ENCODE measurements around the gene PLPP6. TPM values are rescaled to one million over a fixed set of nuclear protein-coding genes. Genes with fewer than 3 reads are reported as not detected.

PLPP6 gene
- total and polyA plus RNA-seq, 8 donors: 5.7 to 10.5 (median 9.6) TPM

GRCh38 chr9:4630836-4631235 lies 31.3 kb upstream of the PLPP6 start:
- Histone ChIP-seq H3K27ac (no peak overlapping the region), H3K36me3 (no peaks in the 10 kb centered on the region), H3K9me3 (no peaks in the 10 kb centered on the region), H3K4me1 (no peaks in the 10 kb centered on the region), H3K27me3 (no peaks in the 10 kb centered on the region), H3K4me3 (no peak overlapping the region)
- ATAC-seq: no peak
- no peak for DNase-seq
- no peak for TF ChIP-seq CTCF (IDR thresholded peaks at IDR 0.05)
- intact Hi-C loops (cut with DNase I): no loop called here

- Histone ChIP-seq H3K36me3 (no peaks in the 10 kb centered on the region), H3K27ac (no peak overlapping the region), H3K4me3 (no peak overlapping the region), H3K4me1 (no peaks in the 10 kb centered on the region), H3K27me3 (no peaks in the 10 kb centered on the region), H3K9me3 (no peaks in the 10 kb centered on the region)
- DNase-seq (no peak), ATAC-seq (no peak)
- intact Hi-C loops (cut with DNase I): no loop called here
- no peak for TF ChIP-seq CTCF (IDR thresholded peaks at IDR 0.05)
These were observed 23.1 kb upstream of the PLPP6 start for GRCh38 chr9:4638968-4639367.

- Histone ChIP-seq H3K27ac (no peak overlapping the region), H3K4me1 (no peaks in the 10 kb centered on the region), H3K36me3 (no peaks in the 10 kb centered on the region), H3K4me3 (no peak overlapping the region), H3K27me3 (no peaks in the 10 kb centered on the region), H3K9me3 (no peaks in the 10 kb centered on the region)
- ATAC-seq (no peak), DNase-seq (no peak)
- intact Hi-C loops (cut with DNase I): no loop called here
- no peak for TF ChIP-seq CTCF (IDR thresholded peaks at IDR 0.05)
These were observed 22.7 kb upstream of the PLPP6 start for GRCh38 chr9:4639420-4639819.

GRCh38 chr9:4640027-4640426 lies 22.1 kb upstream of the PLPP6 start:
- H3K4me3 ChIP-seq: no peak overlapping the region
- DNase-seq: peak in 1 of 4 donors; percentile 20
- intact Hi-C loops (cut with DNase I): loop anchor here in 1 of 2 donors (5.0 kb wide), 1 partner anchor 258 kb away; no protein-coding TSS in a partner anchor
- no peaks in the 10 kb centered on the region for H3K4me1 ChIP-seq
- H3K27me3 ChIP-seq: no peaks in the 10 kb centered on the region
- no peak for ATAC-seq
- peak in 1 of 2 donors; percentile 23 for TF ChIP-seq CTCF (IDR thresholded peaks at IDR 0.05)
- no peaks in the 10 kb centered on the region for H3K9me3 ChIP-seq
- H3K27ac ChIP-seq: no peak overlapping the region
- H3K36me3 ChIP-seq: no peaks in the 10 kb centered on the region

- ATAC-seq (no peak), DNase-seq (no peak)
- H3K4me3 ChIP-seq: no peak overlapping the region
- TF ChIP-seq CTCF (IDR thresholded peaks at IDR 0.05): no peak
- H3K4me1 ChIP-seq: no peaks in the 10 kb centered on the region
- no peak overlapping the region for H3K27ac ChIP-seq
- H3K36me3 ChIP-seq: no peaks in the 10 kb centered on the region
- H3K27me3 ChIP-seq: no peaks in the 10 kb centered on the region
- intact Hi-C loops (cut with DNase I): loop anchor here in 1 of 2 donors (5.0 kb wide), 1 partner anchor 260 kb away; no protein-coding TSS in a partner anchor
- no peaks in the 10 kb centered on the region for H3K9me3 ChIP-seq
These were observed 19.7 kb upstream of the PLPP6 start for GRCh38 chr9:4642351-4642750.

Data from left lung (tissue), 10 donors.